Stimulated activated CD4-positive, alpha-beta T cell treated with anti-CD3 and anti-CD28 coated beads, Interleukin-4, amount 100 ng/mL, for 4 hours (primary cell): ENCODE results near the gene ADARB2.

Experiments
- DNase-seq, 2 experiments: peaks; one replicate each; pipeline ENCODE4 v3.0.0-alpha.2; 2020

Gene ADARB2

GRCh38 chr10:1515780-1516491 lies 221.4 kb downstream of the ADARB2 start:
- DNase-seq: no peak

- DNase-seq: no peak
These were observed 222.1 kb downstream of the ADARB2 start for GRCh38 chr10:1515121-1515779.

- DNase-seq: no peak
These were observed 222.6 kb downstream of the ADARB2 start for GRCh38 chr10:1514681-1515080.

- DNase-seq: no peak
These were observed 224.1 kb downstream of the ADARB2 start for GRCh38 chr10:1513221-1513620.

- no peak for DNase-seq
These were observed 228.3 kb downstream of the ADARB2 start for GRCh38 chr10:1509011-1509530.

- no peak for DNase-seq
These were observed 229.2 kb downstream of the ADARB2 start for GRCh38 chr10:1508096-1508495.

- DNase-seq: no peak
These were observed 229.9 kb downstream of the ADARB2 start for GRCh38 chr10:1507436-1507835.

- no peak for DNase-seq
These were observed 232.4 kb downstream of the ADARB2 start for GRCh38 chr10:1504940-1505339.

GRCh38 chr10:1504286-1504685 lies 233.0 kb downstream of the ADARB2 start:
- no peak for DNase-seq

GRCh38 chr10:1502451-1502850 lies 234.9 kb downstream of the ADARB2 start:
- DNase-seq: no peak

GRCh38 chr10:1499359-1499957 lies 237.9 kb downstream of the ADARB2 start:
- DNase-seq: no peak

GRCh38 chr10:1498746-1499358 lies 238.5 kb downstream of the ADARB2 start:
- DNase-seq: no peak

- DNase-seq: no peak
These were observed 241.3 kb downstream of the ADARB2 start for GRCh38 chr10:1495915-1496517.

- DNase-seq: no peak
These were observed 244.7 kb downstream of the ADARB2 start for GRCh38 chr10:1492641-1493040.

- no peak for DNase-seq
These were observed 245.4 kb downstream of the ADARB2 start for GRCh38 chr10:1491901-1492300.

- no peak for DNase-seq
These were observed 247.5 kb downstream of the ADARB2 start for GRCh38 chr10:1489801-1490200.

GRCh38 chr10:1488970-1489548 lies 248.3 kb downstream of the ADARB2 start:
- DNase-seq: no peak

GRCh38 chr10:1486841-1487687 lies 250.3 kb downstream of the ADARB2 start:
- DNase-seq: no peak

GRCh38 chr10:1485357-1485756 lies 252.0 kb downstream of the ADARB2 start:
- DNase-seq: no peak

- DNase-seq: no peak
These were observed 253.5 kb downstream of the ADARB2 start for GRCh38 chr10:1483826-1484225.

- no peak for DNase-seq
These were observed 254.1 kb downstream of the ADARB2 start for GRCh38 chr10:1483246-1483645.

GRCh38 chr10:1477578-1477977 lies 259.7 kb downstream of the ADARB2 start:
- DNase-seq: no peak
